Measurements from ENCODE around the gene NANS. TPM values are rescaled to one million over a fixed set of nuclear protein-coding genes. Genes with fewer than 3 reads are reported as not detected.

NANS gene, protein sequence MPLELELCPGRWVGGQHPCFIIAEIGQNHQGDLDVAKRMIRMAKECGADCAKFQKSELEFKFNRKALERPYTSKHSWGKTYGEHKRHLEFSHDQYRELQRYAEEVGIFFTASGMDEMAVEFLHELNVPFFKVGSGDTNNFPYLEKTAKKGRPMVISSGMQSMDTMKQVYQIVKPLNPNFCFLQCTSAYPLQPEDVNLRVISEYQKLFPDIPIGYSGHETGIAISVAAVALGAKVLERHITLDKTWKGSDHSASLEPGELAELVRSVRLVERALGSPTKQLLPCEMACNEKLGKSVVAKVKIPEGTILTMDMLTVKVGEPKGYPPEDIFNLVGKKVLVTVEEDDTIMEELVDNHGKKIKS
- 100 to 1,000 TPM in 1 of 4 donors, 10 to 100 TPM in 3; 57.0 to 120 (median 75.6) TPM for polyA plus RNA-seq
- long read RNA-seq, donor 1, transcript NANS-201 (6 exons, 1,170 nt) = major isoform, 48 of 98 reads
- long read RNA-seq, donor 1, partial matches to known transcripts = 47 of 98 reads
- long read RNA-seq, donor 1, other reads (novel, unspliced or antisense) = 0 of 98 reads
- long read RNA-seq, donor 2, transcript NANS-201 (6 exons, 1,170 nt) = major isoform, 9 of 10 reads
- long read RNA-seq, donor 2, partial matches to known transcripts = 0 of 10 reads
- long read RNA-seq, donor 2, other reads (novel, unspliced or antisense) = 0 of 10 reads
- long read RNA-seq, donor 3, transcript NANS-201 (6 exons, 1,170 nt) = major isoform, 14 of 57 reads
- long read RNA-seq, donor 3, partial matches to known transcripts = 37 of 57 reads
- long read RNA-seq, donor 3, other reads (novel, unspliced or antisense) = 5 of 57 reads
- long read RNA-seq, donor 4 = 0 reads
- long read RNA-seq, donor 5, transcript NANS-201 (6 exons, 1,170 nt) = major isoform, 5 of 16 reads
- long read RNA-seq, donor 5, partial matches to known transcripts = 11 of 16 reads
- long read RNA-seq, donor 5, other reads (novel, unspliced or antisense) = 0 of 16 reads
- long read RNA-seq, donor 6, transcript NANS-201 (6 exons, 1,170 nt) = major isoform, 14 of 40 reads
- long read RNA-seq, donor 6, partial matches to known transcripts = 24 of 40 reads
- long read RNA-seq, donor 6, other reads (novel, unspliced or antisense) = 0 of 40 reads
- long read RNA-seq, donor 7, transcript NANS-201 (6 exons, 1,170 nt) = major isoform, 23 of 49 reads
- long read RNA-seq, donor 7, partial matches to known transcripts = 24 of 49 reads
- long read RNA-seq, donor 7, other reads (novel, unspliced or antisense) = 0 of 49 reads
- long read RNA-seq, donor 8, partial matches to known transcripts = 0 of 3 reads
- long read RNA-seq, donor 8, other reads (novel, unspliced or antisense) = 0 of 3 reads
- long read RNA-seq, donor 9, partial matches to known transcripts = 0 of 3 reads
- long read RNA-seq, donor 9, other reads (novel, unspliced or antisense) = 0 of 3 reads
- long read RNA-seq, donor 10, transcript NANS-201 (6 exons, 1,170 nt) = major isoform, 34 of 52 reads
- long read RNA-seq, donor 10, partial matches to known transcripts = 17 of 52 reads
- long read RNA-seq, donor 10, other reads (novel, unspliced or antisense) = 0 of 52 reads

DNA sequence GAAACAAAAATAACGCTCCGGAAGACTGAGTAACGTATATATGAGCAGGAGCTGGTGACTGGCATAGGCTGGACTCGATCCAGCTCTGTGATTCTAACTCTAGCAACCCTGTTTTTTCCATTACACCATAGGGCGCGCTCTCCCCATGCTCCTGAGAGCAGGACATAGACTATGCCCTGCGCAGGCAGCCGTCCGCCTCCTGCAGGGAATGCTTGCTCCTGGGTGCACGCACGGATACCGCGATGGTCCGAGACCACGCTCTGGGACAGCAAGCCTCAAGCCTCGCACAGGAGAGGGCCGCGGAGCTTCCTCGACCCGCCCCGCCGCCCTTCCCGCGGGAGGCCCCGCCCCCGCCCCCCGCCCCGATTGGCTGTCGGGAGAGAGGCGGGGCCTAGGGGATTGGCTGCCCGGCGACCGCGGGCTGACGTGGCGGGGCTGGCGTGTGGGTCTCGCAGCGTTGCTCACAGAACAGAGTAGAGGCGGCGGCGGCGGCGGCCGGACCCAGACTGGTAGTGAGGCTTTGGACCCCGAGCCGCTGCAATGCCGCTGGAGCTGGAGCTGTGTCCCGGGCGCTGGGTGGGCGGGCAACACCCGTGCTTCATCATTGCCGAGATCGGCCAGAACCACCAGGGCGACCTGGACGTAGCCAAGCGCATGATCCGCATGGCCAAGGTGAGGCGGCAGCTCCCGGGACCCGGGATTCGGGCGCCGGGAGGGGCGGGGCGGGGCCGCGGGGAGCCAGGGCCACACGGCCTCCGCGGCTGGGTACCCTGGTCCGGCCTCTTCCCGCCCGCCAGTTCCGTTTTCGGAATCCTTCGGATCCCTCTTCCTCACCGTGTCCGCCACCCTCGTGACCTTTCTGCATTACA, at the start of gene NANS:
Gene NANS, plus strand, starts transcription at position 464 of the 869 bp plus-strand sequence. Its CDS starts 77 bp downstream, at position 541.
- Histone ChIP-seq H3K9me3 (ENCODE audit: control insufficient read depth in 2 of 2, insufficient read depth in 1 of 2, low read depth in 1 of 2, low read length in 1 of 2) (peaks cover 0 to 4% of the 10 kb centered on the region in 2 donors), H3K36me3 (ENCODE audit: control insufficient read depth in 3 of 3, insufficient read depth in 2 of 3, low read depth in 1 of 3, low read length in 3 of 3) (peaks cover 0 to 12% (median 4%) of the 10 kb centered on the region in 3 donors), H3K4me3 (ENCODE audit: low read depth in 1 of 3, low read length in 3 of 3) (peak within 1 kb of the TSS; percentile 86 to 98 (median 89)), H3K27me3 (ENCODE audit: control insufficient read depth in 3 of 3, insufficient read depth in 3 of 3, low read length in 3 of 3) (no peaks in the 10 kb centered on the region), H3K4me1 (ENCODE audit: control insufficient read depth in 3 of 3, insufficient read depth in 2 of 3, low read depth in 1 of 3, low read length in 2 of 3) (peaks cover 2 to 15% (median 5%) of the 10 kb centered on the region in 3 donors), H3K27ac (ENCODE audit: low read depth in 1 of 3, low read length in 2 of 3) (peak within 1 kb of the TSS; percentile 90 to 98 (median 94))
- FAIRE-seq = no peak
- DNase-seq = peak; percentile 94 to 95
- 1 to 2% (median 1%) methylated on average over 46 to 80 of the region's 80 CpGs for WGBS, 3 donors

GRCh38 chr9:98007251-98007928, 49.1 kb upstream of the NANS start:
- FAIRE-seq = no peak
- Histone ChIP-seq H3K36me3 (ENCODE audit: control insufficient read depth in 3 of 3, insufficient read depth in 2 of 3, low read depth in 1 of 3, low read length in 3 of 3) (peaks cover 21 to 45% (median 27%) of the 10 kb centered on the region in 3 donors), H3K27ac (ENCODE audit: low read depth in 1 of 3, low read length in 2 of 3) (no peak overlapping the region), H3K27me3 (ENCODE audit: control insufficient read depth in 3 of 3, insufficient read depth in 3 of 3, low read length in 3 of 3) (no peaks in the 10 kb centered on the region), H3K4me1 (ENCODE audit: control insufficient read depth in 3 of 3, insufficient read depth in 2 of 3, low read depth in 1 of 3, low read length in 2 of 3) (no peaks in the 10 kb centered on the region), H3K4me3 (ENCODE audit: low read depth in 1 of 3, low read length in 3 of 3) (no peak overlapping the region), H3K9me3 (ENCODE audit: control insufficient read depth in 2 of 2, insufficient read depth in 1 of 2, low read depth in 1 of 2, low read length in 1 of 2) (no peaks in the 10 kb centered on the region)
- 83 to 84% (median 83%) methylated on average over 13 of the region's 13 CpGs for WGBS, 3 donors
- DNase-seq = no peak

DNA sequence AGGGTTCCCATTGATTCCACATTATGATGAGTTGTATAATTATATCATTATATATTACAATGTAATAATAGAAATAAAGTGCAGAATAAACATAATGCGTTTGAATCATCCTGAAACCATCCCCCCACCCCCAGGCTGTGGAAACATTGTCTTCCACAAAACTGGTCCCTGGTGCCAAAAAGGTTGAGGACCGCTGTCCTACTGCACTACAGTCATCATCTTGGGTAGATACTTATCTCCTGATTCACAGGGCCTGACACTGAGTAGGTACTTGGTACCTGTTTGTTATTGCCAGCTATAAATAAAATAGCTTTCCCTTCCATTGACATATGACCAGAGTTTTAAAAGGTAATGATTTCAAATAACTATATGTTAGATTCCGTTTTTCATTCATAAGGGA, 47.8 kb upstream of the NANS start:
- Histone ChIP-seq H3K36me3 (ENCODE audit: control insufficient read depth in 3 of 3, insufficient read depth in 2 of 3, low read depth in 1 of 3, low read length in 3 of 3) (peaks cover 23 to 56% (median 28%) of the 10 kb centered on the region in 3 donors), H3K27ac (ENCODE audit: low read depth in 1 of 3, low read length in 2 of 3) (no peak overlapping the region), H3K9me3 (ENCODE audit: control insufficient read depth in 2 of 2, insufficient read depth in 1 of 2, low read depth in 1 of 2, low read length in 1 of 2) (no peaks in the 10 kb centered on the region), H3K4me3 (ENCODE audit: low read depth in 1 of 3, low read length in 3 of 3) (no peak overlapping the region), H3K4me1 (ENCODE audit: control insufficient read depth in 3 of 3, insufficient read depth in 2 of 3, low read depth in 1 of 3, low read length in 2 of 3) (no peaks in the 10 kb centered on the region), H3K27me3 (ENCODE audit: control insufficient read depth in 3 of 3, insufficient read depth in 3 of 3, low read length in 3 of 3) (no peaks in the 10 kb centered on the region)
- 87 to 91% (median 89%) methylated on average over 3 of the region's 3 CpGs for WGBS, 3 donors
- FAIRE-seq (no peak), DNase-seq (no peak)

GRCh38 chr9:98009437-98009836, 47.1 kb upstream of the NANS start:
- no peaks in the 10 kb centered on the region for H3K9me3 ChIP-seq (ENCODE audit: control insufficient read depth in 2 of 2, insufficient read depth in 1 of 2, low read depth in 1 of 2, low read length in 1 of 2)
- peaks cover 23 to 61% (median 28%) of the 10 kb centered on the region in 3 donors for H3K36me3 ChIP-seq (ENCODE audit: control insufficient read depth in 3 of 3, insufficient read depth in 2 of 3, low read depth in 1 of 3, low read length in 3 of 3)
- FAIRE-seq (no peak), DNase-seq (no peak)
- no peaks in the 10 kb centered on the region for H3K27me3 ChIP-seq (ENCODE audit: control insufficient read depth in 3 of 3, insufficient read depth in 3 of 3, low read length in 3 of 3)
- H3K4me1 ChIP-seq (ENCODE audit: control insufficient read depth in 3 of 3, insufficient read depth in 2 of 3, low read depth in 1 of 3, low read length in 2 of 3) = no peaks in the 10 kb centered on the region
- H3K4me3 ChIP-seq (ENCODE audit: low read depth in 1 of 3, low read length in 3 of 3) = no peak overlapping the region
- 93 to 95% (median 94%) methylated on average over 6 of the region's 6 CpGs for WGBS, 3 donors
- H3K27ac ChIP-seq (ENCODE audit: low read depth in 1 of 3, low read length in 2 of 3) = no peak overlapping the region

- no peaks in the 10 kb centered on the region for H3K4me1 ChIP-seq (ENCODE audit: control insufficient read depth in 3 of 3, insufficient read depth in 2 of 3, low read depth in 1 of 3, low read length in 2 of 3)
- H3K9me3 ChIP-seq (ENCODE audit: control insufficient read depth in 2 of 2, insufficient read depth in 1 of 2, low read depth in 1 of 2, low read length in 1 of 2) = no peaks in the 10 kb centered on the region
- no peak for FAIRE-seq
- H3K27ac ChIP-seq (ENCODE audit: low read depth in 1 of 3, low read length in 2 of 3) = no peak overlapping the region
- H3K4me3 ChIP-seq (ENCODE audit: low read depth in 1 of 3, low read length in 3 of 3) = no peak overlapping the region
- WGBS, 3 donors = 66 to 93% (median 87%) methylated on average over 1 of the region's 1 CpG
- H3K27me3 ChIP-seq (ENCODE audit: control insufficient read depth in 3 of 3, insufficient read depth in 3 of 3, low read length in 3 of 3) = no peaks in the 10 kb centered on the region
- H3K36me3 ChIP-seq (ENCODE audit: control insufficient read depth in 3 of 3, insufficient read depth in 2 of 3, low read depth in 1 of 3, low read length in 3 of 3) = peaks cover 21 to 64% (median 27%) of the 10 kb centered on the region in 3 donors
- DNase-seq = no peak
These were observed 46.6 kb upstream of the NANS start for GRCh38 chr9:98009936-98010335.

- WGBS, 3 donors = 20 to 31% (median 27%) methylated on average over 2 of the region's 2 CpGs
- DNase-seq (peak; percentile 60 to 64), FAIRE-seq (no peak)
- H3K4me3 ChIP-seq (ENCODE audit: low read depth in 1 of 3, low read length in 3 of 3) = no peak overlapping the region
- peaks cover 16 to 59% (median 22%) of the 10 kb centered on the region in 3 donors for H3K36me3 ChIP-seq (ENCODE audit: control insufficient read depth in 3 of 3, insufficient read depth in 2 of 3, low read depth in 1 of 3, low read length in 3 of 3)
- H3K27me3 ChIP-seq (ENCODE audit: control insufficient read depth in 3 of 3, insufficient read depth in 3 of 3, low read length in 3 of 3) = no peaks in the 10 kb centered on the region
- H3K4me1 ChIP-seq (ENCODE audit: control insufficient read depth in 3 of 3, insufficient read depth in 2 of 3, low read depth in 1 of 3, low read length in 2 of 3) = no peaks in the 10 kb centered on the region
- H3K27ac ChIP-seq (ENCODE audit: low read depth in 1 of 3, low read length in 2 of 3) = peak overlapping the region in 1 of 3 donors; percentile 3
- no peaks in the 10 kb centered on the region for H3K9me3 ChIP-seq (ENCODE audit: control insufficient read depth in 2 of 2, insufficient read depth in 1 of 2, low read depth in 1 of 2, low read length in 1 of 2)
These were observed 46.1 kb upstream of the NANS start for GRCh38 chr9:98010445-98010844.

DNA sequence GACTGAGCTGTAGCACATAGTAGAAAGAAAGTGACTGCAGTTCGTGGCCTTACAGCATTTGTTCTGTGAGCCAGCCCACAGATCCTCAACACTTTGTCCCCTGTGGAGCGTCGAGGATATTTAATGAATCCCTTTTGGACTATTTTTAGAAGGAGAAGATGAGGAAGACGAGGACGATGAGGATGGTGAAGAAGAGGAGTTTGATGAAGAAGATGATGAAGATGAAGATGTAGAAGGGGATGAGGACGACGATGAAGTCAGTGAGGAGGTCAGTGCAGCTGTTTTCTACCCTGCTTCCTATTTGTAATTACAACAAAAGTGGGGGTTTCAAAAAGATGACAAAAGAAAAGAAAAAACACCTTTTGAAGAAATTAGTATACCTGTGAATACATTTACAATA, 45.4 kb upstream of the NANS start:
- peaks cover 12 to 53% (median 17%) of the 10 kb centered on the region in 3 donors for H3K36me3 ChIP-seq (ENCODE audit: control insufficient read depth in 3 of 3, insufficient read depth in 2 of 3, low read depth in 1 of 3, low read length in 3 of 3)
- DNase-seq = no peak
- peak overlapping the region in 1 of 3 donors; percentile 3 for H3K27ac ChIP-seq (ENCODE audit: low read depth in 1 of 3, low read length in 2 of 3)
- no peak overlapping the region for H3K4me3 ChIP-seq (ENCODE audit: low read depth in 1 of 3, low read length in 3 of 3)
- no peak for FAIRE-seq
- 92 to 93% (median 92%) methylated on average over 7 of the region's 7 CpGs for WGBS, 3 donors
- no peaks in the 10 kb centered on the region for H3K4me1 ChIP-seq (ENCODE audit: control insufficient read depth in 3 of 3, insufficient read depth in 2 of 3, low read depth in 1 of 3, low read length in 2 of 3)
- no peaks in the 10 kb centered on the region for H3K9me3 ChIP-seq (ENCODE audit: control insufficient read depth in 2 of 2, insufficient read depth in 1 of 2, low read depth in 1 of 2, low read length in 1 of 2)
- H3K27me3 ChIP-seq (ENCODE audit: control insufficient read depth in 3 of 3, insufficient read depth in 3 of 3, low read length in 3 of 3) = no peaks in the 10 kb centered on the region

All from small intestine (tissue), 16 donors.